ENCODE results near the gene CYFIP2.
"Not testable (repeated sequence)": the region's sequence is repeated elsewhere in the genome, so short reads cannot be mapped to it uniquely, and the experiment has no call there.

Gene CYFIP2

GRCh38 chr5:157390133-157390532, 124.2 kb downstream of the CYFIP2 start:
- Mint-ChIP-seq H3K27ac (peak overlapping the region; percentile 66 to 85), H3K27me3 (no peaks in the 10 kb centered on the region), H3K9me3 (no peaks in the 10 kb centered on the region), H3K4me1 (peaks cover 25% of the 10 kb centered on the region), H3K4me3 (no peak overlapping the region)
- ATAC-seq (peak; percentile 15), DNase-seq (no peak)

GRCh38 chr5:157390551-157391297, 124.8 kb downstream of the CYFIP2 start:
- DNase-seq (peak; percentile 23 to 65), ATAC-seq (peak; percentile 94)
- H3K27ac Mint-ChIP-seq, result peak overlapping the region; percentile 66 to 85
- no peaks in the 10 kb centered on the region for H3K27me3 Mint-ChIP-seq
- no peak overlapping the region for H3K4me3 Mint-ChIP-seq
- H3K4me1 Mint-ChIP-seq, result peaks cover 25% of the 10 kb centered on the region
- H3K9me3 Mint-ChIP-seq, result no peaks in the 10 kb centered on the region

- Mint-ChIP-seq H3K27ac (no peak overlapping the region), H3K27me3 (peaks cover 32% of the 10 kb centered on the region), H3K9me3 (peaks cover 8 to 14% of the 10 kb centered on the region in 2 donors), H3K4me1 (peaks cover 7% of the 10 kb centered on the region), H3K4me3 (no peak overlapping the region)
- ATAC-seq, result no peak
- no peak for DNase-seq
These were observed 132.4 kb downstream of the CYFIP2 start for GRCh38 chr5:157398305-157398704.

DNA sequence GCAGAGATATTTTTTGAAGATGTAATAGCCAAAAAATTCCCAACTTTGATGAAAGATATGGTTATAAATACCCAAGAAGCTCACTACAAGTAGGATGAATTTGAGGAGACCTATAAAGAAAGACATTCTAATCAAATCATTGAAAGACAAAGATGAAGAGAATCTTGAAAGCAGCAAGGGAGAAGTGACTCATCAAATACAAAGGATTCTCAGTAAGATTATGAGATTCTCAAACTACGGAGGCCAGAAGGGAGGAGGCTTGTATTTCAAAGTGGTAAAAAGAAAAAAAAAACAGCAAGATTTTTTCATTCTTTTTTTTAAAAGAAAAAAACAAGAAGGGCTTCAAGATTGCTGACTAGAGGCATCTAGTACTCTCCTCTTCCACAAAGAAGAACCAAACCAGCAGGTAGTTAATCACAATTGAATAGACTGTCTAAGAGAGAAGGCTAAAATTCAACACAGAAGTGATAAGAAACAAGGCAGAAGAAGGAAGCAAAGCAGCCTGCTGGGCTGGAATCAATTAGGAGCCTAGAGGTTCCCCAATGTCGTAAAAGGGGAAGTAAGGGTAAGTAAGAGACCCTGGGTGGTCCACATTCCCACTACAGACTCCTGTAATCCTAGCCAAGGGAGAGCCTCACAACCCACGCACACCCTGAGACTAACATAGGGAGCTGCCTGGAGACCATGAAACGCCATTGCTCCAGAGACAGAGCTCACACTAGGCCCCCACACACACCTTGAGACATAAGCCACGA, 135.0 kb downstream of the CYFIP2 start:
- H3K9me3 Mint-ChIP-seq, result peaks cover 18 to 24% of the 10 kb centered on the region in 2 donors
- no peak overlapping the region for H3K27ac Mint-ChIP-seq
- peaks cover 7% of the 10 kb centered on the region for H3K4me1 Mint-ChIP-seq
- peaks cover 32% of the 10 kb centered on the region for H3K27me3 Mint-ChIP-seq
- ATAC-seq (no peak), DNase-seq (no peak)
- no peak overlapping the region for H3K4me3 Mint-ChIP-seq

- H3K27ac Mint-ChIP-seq, result no peak overlapping the region
- peaks cover 28% of the 10 kb centered on the region for H3K27me3 Mint-ChIP-seq
- ATAC-seq, result no peak
- DNase-seq, result no peak
- H3K4me3 Mint-ChIP-seq, result no peak overlapping the region
- H3K4me1 Mint-ChIP-seq, result no peaks in the 10 kb centered on the region
- peaks cover 14 to 31% of the 10 kb centered on the region in 2 donors for H3K9me3 Mint-ChIP-seq
These were observed 149.9 kb downstream of the CYFIP2 start for GRCh38 chr5:157415838-157416237.

GRCh38 chr5:157419521-157419920, 153.6 kb downstream of the CYFIP2 start:
- H3K4me3 Mint-ChIP-seq, result not testable (repeated sequence)

GRCh38 chr5:157429920-157430319, 164.0 kb downstream of the CYFIP2 start:
- H3K27ac Mint-ChIP-seq, H3K9me3 Mint-ChIP-seq, ATAC-seq: not testable (repeated sequence)

More at GRCh38 chr5:157419521-157419920, 153.6 kb downstream of the CYFIP2 start:
- DNase-seq, H3K27ac Mint-ChIP-seq, H3K4me1 Mint-ChIP-seq, H3K9me3 Mint-ChIP-seq, H3K27me3 Mint-ChIP-seq, ATAC-seq: not testable (repeated sequence)

DNA sequence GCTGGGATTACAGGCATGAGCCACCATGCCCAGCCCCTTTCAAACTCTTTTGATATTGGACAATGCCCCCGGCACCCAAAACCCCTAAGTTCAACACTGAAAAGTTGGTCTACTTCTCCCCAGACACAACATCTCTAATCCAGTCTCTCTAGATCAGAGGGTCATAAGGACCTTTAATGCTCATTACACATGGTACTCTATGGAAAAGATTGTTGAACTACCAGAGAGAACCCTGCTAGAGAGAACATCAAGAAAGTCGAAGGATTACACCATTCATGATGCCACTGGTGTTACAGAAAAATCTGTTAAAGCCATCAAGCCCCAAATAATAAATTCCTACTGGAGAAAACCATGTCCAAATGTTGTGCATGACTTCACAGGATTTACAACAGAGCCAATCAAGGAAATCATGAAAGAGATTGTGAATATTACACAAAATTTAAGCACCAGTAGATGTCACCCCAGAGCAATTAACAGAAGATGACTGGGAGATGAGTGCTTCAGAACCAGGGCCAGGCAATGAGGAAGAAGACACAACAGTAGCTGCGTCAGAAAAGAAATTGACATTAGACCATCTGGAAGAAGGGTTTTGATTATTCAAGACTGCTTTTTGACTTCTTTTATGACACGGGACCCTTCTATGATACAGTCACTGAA, 165.7 kb downstream of the CYFIP2 start:
- Mint-ChIP-seq H3K27me3 (peaks cover 35% of the 10 kb centered on the region), H3K27ac (peak overlapping the region in 1 of 2 donors; percentile 86), H3K9me3 (peaks cover 0 to 4% of the 10 kb centered on the region in 2 donors), H3K4me1 (no peaks in the 10 kb centered on the region), H3K4me3 (no peak overlapping the region)
- DNase-seq (peak in 1 of 2 donors; percentile 10), ATAC-seq (peak; percentile 86)

More at GRCh38 chr5:157429920-157430319, 164.0 kb downstream of the CYFIP2 start:
- not testable (repeated sequence) for DNase-seq, H3K4me3 Mint-ChIP-seq, H3K4me1 Mint-ChIP-seq
- peaks cover 34% of the 10 kb centered on the region for H3K27me3 Mint-ChIP-seq

- peaks cover 0 to 4% of the 10 kb centered on the region in 2 donors for H3K9me3 Mint-ChIP-seq
- no peak for ATAC-seq
- H3K27ac Mint-ChIP-seq, result no peak overlapping the region
- H3K27me3 Mint-ChIP-seq, result peaks cover 30% of the 10 kb centered on the region
- no peaks in the 10 kb centered on the region for H3K4me1 Mint-ChIP-seq
- DNase-seq, result no peak
- no peak overlapping the region for H3K4me3 Mint-ChIP-seq
These were observed 168.2 kb downstream of the CYFIP2 start for GRCh38 chr5:157434096-157434495.

GRCh38 chr5:157443041-157443549, 177.2 kb downstream of the CYFIP2 start:
- H3K4me3 Mint-ChIP-seq, result no peak overlapping the region
- H3K4me1 Mint-ChIP-seq, result no peaks in the 10 kb centered on the region
- peaks cover 0 to 7% of the 10 kb centered on the region in 2 donors for H3K9me3 Mint-ChIP-seq
- no peak for DNase-seq
- H3K27me3 Mint-ChIP-seq, result peaks cover 30% of the 10 kb centered on the region
- ATAC-seq, result no peak
- H3K27ac Mint-ChIP-seq, result peak overlapping the region in 1 of 2 donors; percentile 59

GRCh38 chr5:157444224-157444623, 178.3 kb downstream of the CYFIP2 start:
- DNase-seq (no peak), ATAC-seq (no peak)
- Mint-ChIP-seq H3K27ac (no peak overlapping the region), H3K27me3 (peaks cover 30% of the 10 kb centered on the region), H3K4me3 (no peak overlapping the region), H3K9me3 (peaks cover 0 to 7% of the 10 kb centered on the region in 2 donors), H3K4me1 (no peaks in the 10 kb centered on the region)

Measured in stimulated activated naive CD8-positive, alpha-beta T cell treated with anti-CD3 and anti-CD28 coated beads, Interleukin-15, amount 100 ng/mL, for 72 hours (primary cell).